ENCODE results near the gene FOXD2.

Gene FOXD2

GRCh38 chr1:47399138-47399845 is 38.6 kb upstream of the FOXD2 start:
- TF ChIP-seq CTCF (IDR thresholded peaks at IDR 0.05): no peak

- TF ChIP-seq CTCF (IDR thresholded peaks at IDR 0.05): no peak
Measured at GRCh38 chr1:47399846-47400155, 38.0 kb upstream of the FOXD2 start.

- TF ChIP-seq CTCF (IDR thresholded peaks at IDR 0.05): no peak
Measured at GRCh38 chr1:47401761-47402160, 36.1 kb upstream of the FOXD2 start.

- TF ChIP-seq CTCF (IDR thresholded peaks at IDR 0.05): no peak
Measured at GRCh38 chr1:47402591-47402990, 35.3 kb upstream of the FOXD2 start.

GRCh38 chr1:47403321-47403910 is 34.4 kb upstream of the FOXD2 start:
- no peak for TF ChIP-seq CTCF (IDR thresholded peaks at IDR 0.05)

GRCh38 chr1:47405697-47406096 is 32.1 kb upstream of the FOXD2 start:
- no peak for TF ChIP-seq CTCF (IDR thresholded peaks at IDR 0.05)

- TF ChIP-seq CTCF (IDR thresholded peaks at IDR 0.05): no peak
Measured at GRCh38 chr1:47406966-47407365, 30.9 kb upstream of the FOXD2 start.

- no peak for TF ChIP-seq CTCF (IDR thresholded peaks at IDR 0.05)
Measured at GRCh38 chr1:47407481-47407880, 30.4 kb upstream of the FOXD2 start.
